NCI-H510A treated with DMSO at 0.1 percent for 48 hours (cell line): ENCODE results near the gene MORN1.
A peak's percentile ranks its signal among the peaks of the same experiment; 100 is the strongest.

Experiments
- DNase-seq: peaks from one replicate; lab custom pipeline; 2025; lab: John Stamatoyannopoulos, UW

The MORN1 gene

GRCh38 chr1:2350911-2351655, 40.3 kb downstream of the MORN1 start:
- no peak for DNase-seq

- DNase-seq: no peak
Measured at GRCh38 chr1:2350501-2350900, 40.9 kb downstream of the MORN1 start.

DNA sequence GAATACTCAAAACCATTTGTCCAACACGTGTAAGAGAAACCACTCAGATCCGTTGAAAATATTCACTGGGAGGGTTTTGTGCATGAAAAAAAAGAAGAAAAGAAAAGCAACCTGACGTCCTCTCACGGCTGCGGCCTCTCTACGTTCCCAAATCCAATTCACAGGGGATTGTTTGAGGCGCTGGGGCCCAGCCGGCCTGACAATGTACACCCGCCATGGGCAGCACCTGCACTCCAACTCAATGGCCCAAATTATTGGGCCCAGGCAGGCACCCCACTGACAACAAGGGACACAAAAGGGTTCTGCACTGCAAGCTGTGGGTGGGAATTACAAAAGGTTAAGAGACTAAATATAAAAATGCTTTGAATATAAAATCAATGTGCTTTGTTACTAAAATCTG, 41.5 kb downstream of the MORN1 start:
- DNase-seq: no peak

DNA sequence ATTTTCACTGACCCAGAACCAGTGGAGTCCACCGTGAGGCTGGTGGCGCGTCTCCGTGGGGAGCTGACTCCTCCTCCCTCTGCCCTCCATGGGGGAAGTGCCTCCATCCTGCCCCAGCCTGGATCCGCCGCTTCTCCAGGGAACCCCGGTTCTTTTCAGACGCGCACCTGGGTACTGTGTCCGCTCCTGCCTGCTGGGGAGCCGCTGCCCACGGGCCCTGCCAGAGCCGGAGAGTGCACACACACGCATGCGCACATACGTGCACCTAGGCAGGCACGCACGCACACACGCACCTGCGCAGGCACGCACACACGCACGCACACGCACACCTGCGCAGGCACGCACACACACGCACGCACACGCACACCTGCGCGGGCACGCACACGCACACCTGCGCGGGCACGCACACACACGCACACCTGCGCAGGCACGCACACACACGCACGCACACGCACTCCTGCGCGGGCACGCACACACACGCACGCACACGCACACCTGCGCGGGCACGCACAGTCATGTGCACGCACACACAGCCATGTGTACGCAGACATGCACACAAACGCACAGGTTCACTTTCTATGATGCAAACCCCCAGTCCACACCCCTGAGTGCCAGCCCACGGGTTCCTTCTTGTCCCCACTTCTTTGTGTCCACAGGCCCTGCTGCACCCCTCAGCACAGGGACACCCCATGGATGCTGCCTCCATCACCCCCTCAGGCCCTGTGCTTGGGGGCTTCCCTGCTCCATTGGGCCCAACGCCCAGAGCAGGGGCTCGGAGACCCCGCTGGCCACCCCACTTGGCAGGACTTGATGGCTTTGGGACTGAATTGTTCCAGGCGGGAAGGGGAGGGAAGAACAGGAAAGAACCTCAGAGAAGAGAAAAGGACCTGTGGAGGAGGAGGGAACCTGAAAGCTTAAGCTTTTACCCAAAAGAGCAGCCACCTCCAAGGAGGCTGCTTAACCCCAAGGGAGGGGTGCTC, 42.7 kb downstream of the MORN1 start:
- DNase-seq: no peak

DNA sequence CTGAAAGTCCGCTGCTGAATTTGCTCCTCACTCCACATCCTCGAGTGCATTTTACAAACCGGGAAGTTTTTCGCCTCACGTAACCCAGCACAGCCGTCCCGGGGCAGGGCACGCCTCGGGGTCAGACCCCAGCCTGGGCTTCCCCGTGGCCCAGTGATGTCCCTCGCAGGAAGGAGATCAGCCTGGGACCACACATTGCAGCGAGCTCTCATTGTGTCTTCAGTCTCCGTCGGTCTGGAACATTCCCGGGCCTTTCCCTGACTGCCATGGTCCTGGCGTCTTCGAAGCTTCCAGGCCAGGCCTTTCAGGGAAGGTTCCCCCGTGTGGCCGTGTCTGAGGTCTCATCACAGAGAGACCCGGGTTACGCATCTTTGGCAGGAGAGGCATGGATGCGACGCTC, 43.5 kb downstream of the MORN1 start:
- no peak for DNase-seq

DNA sequence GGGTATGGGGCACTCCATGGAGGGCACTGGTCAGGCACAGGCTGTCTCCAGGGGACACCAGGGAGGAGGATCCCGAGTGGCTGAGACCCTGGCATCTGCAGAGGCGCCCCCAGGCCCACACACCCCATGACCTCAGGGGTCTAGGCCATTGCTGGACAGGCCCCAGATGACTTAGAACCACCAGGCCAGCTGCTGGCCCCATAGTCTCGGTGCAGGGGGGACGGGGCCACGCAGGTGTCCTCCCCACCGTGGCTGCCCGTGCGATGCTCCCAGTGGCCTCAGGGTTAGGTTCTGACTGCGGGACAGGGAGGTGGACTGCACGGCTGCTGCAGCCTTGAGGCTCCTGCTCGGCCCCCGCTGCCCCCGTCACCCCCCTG, 44.0 kb downstream of the MORN1 start:
- DNase-seq: no peak

DNA sequence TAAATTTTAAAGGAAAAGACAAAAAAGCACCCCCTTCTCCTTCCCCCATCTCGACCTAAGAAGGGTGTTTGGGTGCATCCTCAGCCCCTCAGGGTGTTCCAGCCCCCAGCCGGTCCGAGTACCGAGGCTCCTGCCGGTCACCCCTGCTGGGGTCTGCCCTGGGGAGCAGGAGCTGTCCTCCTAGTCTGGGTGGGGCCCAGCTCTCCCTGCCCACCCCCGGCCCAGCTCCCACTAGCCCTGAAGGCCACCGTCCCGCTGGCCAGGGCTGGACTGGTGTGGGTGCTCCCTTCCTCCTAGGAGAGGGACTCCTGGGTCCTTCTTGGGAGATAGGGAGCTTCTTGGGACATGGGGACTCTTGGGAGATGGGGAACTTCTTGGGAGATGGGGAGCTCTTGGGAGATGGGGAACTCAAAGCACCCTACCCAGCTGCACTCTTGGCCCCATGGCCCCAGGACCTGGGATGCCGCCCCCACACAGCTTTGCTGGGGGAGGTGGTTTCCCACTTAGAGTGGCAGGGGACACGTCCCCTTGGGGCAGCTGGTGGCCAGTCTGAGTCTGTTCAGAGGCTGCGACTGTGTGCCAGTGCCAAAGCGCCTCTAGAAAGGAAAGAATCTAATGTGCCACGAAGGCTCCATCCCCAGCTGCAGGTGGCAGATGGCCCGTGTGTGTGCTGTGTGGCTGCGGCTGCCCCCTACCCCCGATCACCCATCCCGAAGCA, 44.5 kb downstream of the MORN1 start:
- DNase-seq: no peak

GRCh38 chr1:2345297-2346075, 45.9 kb downstream of the MORN1 start:
- no peak for DNase-seq

GRCh38 chr1:2344744-2345296, 46.5 kb downstream of the MORN1 start:
- no peak for DNase-seq

DNA sequence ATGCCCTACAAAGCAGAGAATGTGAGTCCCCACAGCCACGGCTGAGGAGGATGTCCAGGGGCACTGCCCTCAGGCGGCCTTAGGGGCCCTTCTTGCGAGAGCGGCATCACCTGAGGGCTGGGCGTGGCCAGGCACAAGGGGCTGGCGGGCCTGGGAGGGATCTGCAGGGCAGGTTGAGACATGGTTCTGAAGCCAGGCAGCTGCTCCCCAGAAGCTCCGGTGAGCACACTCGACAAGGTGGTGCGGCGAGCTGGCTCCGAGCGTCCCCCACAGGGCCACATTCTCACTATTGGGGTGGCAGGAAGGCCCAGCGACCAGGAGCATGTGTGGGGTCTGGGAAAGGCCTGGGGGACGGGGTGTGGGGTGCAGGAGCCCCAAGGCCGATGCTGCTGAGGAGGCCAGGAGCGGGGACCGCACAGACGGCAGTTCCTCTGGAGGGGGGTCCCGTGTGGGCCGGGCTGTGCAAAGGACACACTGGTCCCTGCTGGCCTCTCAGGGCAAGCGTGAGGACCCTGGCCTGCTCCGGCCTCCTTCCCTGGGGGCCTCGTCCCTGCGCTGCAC, 47.2 kb downstream of the MORN1 start:
- DNase-seq: peak; percentile 75

- no peak for DNase-seq
Measured at GRCh38 chr1:2343023-2343935, 48.1 kb downstream of the MORN1 start.

DNA sequence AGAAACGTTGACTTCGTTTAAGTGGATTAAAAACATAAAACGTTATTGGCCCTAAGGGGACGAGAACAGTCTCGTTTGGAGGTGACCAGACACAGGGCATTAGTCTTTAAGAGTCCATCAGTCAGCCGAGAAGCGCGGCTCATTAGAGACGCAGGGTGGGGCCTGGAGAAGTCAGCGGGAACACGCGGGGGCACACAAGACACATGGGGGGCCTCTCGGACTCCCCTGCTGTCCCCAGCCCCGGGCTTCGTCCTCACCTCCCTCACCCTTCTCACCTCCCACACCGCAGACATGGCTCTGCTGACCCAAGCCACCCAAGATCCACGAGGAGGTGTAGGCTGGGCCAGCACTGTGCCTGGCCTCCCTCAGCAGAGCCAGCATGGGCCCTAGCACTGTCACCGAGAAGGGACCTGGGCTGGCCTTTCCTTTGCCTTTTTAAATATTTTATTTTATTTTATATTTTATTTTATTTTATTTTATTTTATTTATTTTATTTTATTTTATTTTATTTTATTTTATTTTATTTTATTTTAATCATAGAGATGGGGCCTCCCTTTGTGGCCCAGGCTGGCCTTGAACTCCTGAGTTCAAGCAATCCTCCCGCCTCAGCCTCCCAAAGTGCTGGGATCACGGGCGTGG, 48.9 kb downstream of the MORN1 start:
- DNase-seq: no peak

DNA sequence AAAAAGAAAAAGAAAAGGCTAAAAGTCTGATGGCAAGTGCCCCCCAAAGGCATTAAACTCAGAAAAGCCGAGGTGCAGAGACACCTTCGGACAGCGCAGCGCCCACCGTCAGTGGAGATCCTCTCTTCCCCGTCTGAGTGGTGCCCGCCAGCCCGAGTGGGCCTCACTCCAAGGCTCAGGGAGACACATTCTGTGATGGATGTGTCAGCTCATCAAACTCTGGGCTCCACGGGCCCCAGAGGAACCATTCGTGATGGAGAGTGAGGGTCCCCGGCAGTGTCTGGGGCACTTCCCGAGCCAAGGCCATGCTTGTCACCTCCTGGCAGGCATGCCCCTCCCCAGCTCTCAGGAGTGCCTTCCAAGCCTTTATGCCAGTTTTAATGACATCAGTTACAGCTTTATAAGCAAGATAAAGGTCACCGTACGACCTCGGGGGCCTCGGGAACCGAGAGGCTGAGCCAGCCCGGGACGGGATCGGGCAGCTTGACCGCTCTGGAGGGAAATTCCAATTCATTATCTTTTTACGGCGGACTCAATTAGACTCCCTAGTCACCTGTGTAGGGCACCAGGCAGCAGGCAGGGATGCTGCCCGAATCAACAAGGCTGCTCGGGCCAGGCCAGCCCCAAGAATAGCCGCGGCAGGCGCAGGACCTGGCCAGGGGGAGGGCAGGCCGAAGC, 49.5 kb downstream of the MORN1 start:
- DNase-seq: no peak

GRCh38 chr1:2340918-2341254, 50.5 kb downstream of the MORN1 start:
- no peak for DNase-seq

DNA sequence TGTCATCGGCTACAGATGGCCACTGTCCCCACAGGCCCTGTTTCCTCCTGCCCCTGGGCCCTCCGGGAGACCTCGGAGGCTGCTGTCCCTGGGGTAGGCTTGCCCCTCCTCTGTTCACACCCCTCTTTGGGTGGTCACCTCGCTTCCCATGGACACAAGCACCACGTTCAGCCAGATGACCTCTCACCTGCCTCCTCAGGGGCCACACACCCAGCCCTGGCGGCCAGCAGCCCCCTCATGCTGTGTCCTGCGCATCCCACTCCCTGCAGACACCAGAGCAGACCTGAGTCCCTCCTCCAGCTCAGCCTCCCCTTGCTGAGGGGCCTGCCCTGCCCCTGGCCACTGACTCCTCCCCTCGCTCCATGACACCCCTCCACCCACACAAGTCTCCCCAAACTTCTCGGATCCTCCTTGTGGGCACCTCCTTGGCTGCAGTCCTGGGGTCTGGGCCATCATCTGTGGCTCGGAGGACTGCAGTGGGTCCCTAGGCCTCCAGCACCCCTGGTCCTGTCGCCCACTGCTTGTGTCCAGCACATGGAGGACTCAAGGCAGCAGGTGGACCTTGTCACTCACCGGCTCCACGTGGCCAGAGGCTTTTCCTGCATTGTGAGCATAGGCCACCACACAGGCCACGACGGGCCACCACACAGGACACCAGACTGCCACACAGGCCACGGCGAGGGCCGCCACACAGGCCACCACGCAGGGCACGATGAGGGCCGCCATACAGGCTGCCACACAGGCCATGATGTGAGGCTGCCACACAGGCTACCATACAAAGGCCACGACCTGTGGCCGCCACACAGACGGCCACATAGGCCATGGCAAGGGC, 51.1 kb downstream of the MORN1 start:
- DNase-seq: no peak

DNA sequence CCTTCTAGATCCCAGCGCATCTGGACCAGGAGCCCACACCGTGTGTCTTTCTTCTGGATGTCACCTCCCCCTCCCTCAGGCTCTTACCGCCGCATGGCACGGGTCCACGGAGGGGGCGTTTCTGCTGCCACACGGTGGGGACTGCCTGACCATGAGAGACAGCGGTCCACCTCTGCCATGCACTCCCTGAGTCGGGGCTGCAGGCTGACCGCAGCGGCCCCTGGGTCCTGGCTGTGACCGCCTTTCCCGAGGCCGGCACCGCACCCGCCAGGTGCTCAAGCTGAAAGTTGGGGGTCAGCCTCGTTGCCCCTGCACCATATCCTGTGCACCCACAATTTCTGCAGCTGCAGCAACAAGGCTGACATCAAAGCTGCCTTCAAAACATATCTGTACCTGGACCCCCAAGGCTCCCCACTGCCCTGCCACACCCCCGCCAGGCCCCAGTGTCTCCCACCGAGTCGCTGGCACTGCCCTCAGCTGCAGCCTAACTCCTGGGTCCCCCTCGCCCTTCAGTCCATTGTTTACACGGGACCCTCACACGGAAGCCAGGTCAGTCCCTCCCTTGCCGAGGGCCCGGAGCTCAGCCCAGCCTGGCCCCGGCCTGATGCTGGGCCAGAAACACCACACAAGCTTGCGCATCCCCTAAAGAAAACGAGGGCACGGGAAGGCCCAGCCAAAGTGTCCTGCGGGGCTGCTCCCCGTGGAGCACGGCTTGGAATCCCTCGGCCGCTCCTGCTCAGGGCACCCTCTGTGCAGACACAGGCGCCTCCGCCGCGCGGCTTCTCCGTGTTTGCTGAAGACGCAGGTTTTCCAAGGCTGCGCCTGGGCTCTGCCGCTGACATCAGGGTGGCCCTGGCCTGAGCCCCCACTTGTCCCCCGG, 51.9 kb downstream of the MORN1 start:
- DNase-seq: no peak

- DNase-seq: no peak
Measured at GRCh38 chr1:2337501-2337900, 53.9 kb downstream of the MORN1 start.
